Measurements from ENCODE around the gene IDI1. TPM values are rescaled to one million over a fixed set of nuclear protein-coding genes. Genes with fewer than 3 reads are reported as not detected.

The IDI1 gene
- 10 to 100 TPM; 64.7 to 65.3 TPM for total RNA-seq

DNA sequence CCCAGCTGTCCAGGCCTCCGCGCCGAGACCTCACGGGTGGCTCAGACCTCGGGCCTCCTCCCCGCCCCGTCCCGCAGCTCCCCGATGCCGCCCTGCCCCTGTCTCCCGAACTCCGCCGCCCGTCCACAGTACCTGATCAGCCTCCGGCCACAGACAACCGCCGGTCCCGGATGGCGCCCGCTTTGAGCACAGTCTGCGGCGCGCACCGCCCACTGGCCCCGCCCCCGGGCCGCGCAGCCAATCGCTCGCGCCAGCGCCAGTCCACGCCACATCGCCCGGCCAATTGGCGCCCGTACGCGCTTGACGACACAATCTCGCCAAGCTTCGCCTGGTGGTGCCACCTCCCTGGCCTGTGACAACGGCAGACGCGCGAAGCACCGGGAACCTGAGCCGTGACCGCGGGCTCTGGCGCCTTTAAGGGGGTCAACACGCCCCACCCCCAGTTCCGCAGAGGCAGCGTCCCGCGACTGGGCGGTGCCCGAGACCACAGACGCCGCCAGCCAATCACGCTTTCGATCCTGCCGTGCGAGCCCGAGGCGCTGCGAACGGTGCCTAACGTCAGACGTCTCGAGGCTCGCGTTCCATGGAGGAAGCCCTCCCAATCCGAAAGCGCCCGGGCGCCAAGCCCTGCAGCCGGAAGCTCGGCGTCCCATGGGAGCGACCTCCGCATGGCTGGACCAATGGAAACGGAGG, at the start of gene IDI1:
TSS of gene IDI1 (minus strand) at position 388 of the 693 bp plus-strand sequence. CDS start at position 272, 116 bp downstream.
- H3K9me3 Mint-ChIP-seq (ENCODE audit: insufficient read depth), result no peaks in the 10 kb centered on the region
- ATAC-seq (peak; percentile 86), DNase-seq (peak; percentile 98)
- peak within 1 kb of the TSS; percentile 94 for H3K4me3 Mint-ChIP-seq
- no peaks in the 10 kb centered on the region for H3K27me3 Mint-ChIP-seq (ENCODE audit: low read depth)
- ChIA-PET POLR2A (interaction anchor here (0.7 to 2.2 kb wide), 11 partner anchors 9 to 221 kb away, joined by 3 to 15 read pairs (median 4); partner anchors contain the start of genes GTPBP4 and LARP4B), CTCF (interaction anchor here (1.0 to 1.8 kb wide), 3 partner anchors 9 to 13 kb away, joined by 3 to 6 read pairs (median 3); no protein-coding TSS in a partner anchor)
- H3K36me3 Mint-ChIP-seq (ENCODE audit: low read depth), result peaks cover 64% of the 10 kb centered on the region
- H3K4me1 Mint-ChIP-seq (ENCODE audit: low read depth), result peaks cover 66% of the 10 kb centered on the region
- peak within 1 kb of the TSS; percentile 99 for H3K27ac Mint-ChIP-seq

- CTCF ChIA-PET, result no interaction called here
- Mint-ChIP-seq H3K36me3 (ENCODE audit: low read depth) (peaks cover 28% of the 10 kb centered on the region), H3K27me3 (ENCODE audit: low read depth) (no peaks in the 10 kb centered on the region)
Observed at GRCh38 chr10:1097436-1097835, 48.5 kb upstream of the IDI1 start.

DNA sequence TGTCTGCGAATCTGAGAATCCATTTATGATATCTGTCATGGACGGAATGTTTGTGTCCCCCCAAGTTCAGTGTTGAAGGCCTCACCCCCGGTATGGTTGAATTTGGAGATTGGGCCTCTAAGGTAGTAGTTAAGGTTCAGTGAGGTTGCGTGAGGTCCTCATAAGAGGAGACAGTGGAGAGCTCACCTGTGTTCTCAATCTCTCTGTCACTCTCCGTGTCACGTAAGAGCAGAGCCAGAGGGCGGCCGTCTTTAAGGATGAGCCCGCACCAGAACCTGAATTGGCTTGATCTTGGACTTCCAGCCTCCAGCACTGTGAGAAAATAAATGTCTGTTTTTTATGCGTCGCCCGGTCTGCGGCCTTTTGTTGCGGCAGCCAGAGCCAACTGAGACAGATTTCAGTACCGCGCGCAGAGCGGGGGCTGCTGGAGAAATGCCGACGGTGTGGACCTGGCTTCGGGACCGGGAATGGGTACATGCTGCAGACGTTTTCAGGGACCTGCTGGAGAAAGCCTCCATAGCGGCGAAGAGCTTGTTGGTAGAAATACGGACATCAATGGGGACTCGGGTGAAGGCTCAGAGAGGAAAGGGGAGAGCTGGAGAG, 47.5 kb upstream of the IDI1 start:
- POLR2A ChIA-PET, result no interaction called here
- H3K27ac Mint-ChIP-seq, result no peak overlapping the region
- peaks cover 4% of the 10 kb centered on the region for H3K4me1 Mint-ChIP-seq (ENCODE audit: low read depth)
- DNase-seq (no peak), ATAC-seq (no peak)
- H3K4me3 Mint-ChIP-seq, result no peak overlapping the region
- H3K36me3 Mint-ChIP-seq (ENCODE audit: low read depth), result peaks cover 24% of the 10 kb centered on the region
- H3K9me3 Mint-ChIP-seq (ENCODE audit: insufficient read depth), result no peaks in the 10 kb centered on the region
- CTCF ChIA-PET, result no interaction called here
- no peaks in the 10 kb centered on the region for H3K27me3 Mint-ChIP-seq (ENCODE audit: low read depth)

More at GRCh38 chr10:1097436-1097835, 48.5 kb upstream of the IDI1 start:
- H3K4me3 Mint-ChIP-seq, result no peak overlapping the region
- no peak for ATAC-seq
- H3K9me3 Mint-ChIP-seq (ENCODE audit: insufficient read depth), result no peaks in the 10 kb centered on the region
- peaks cover 4% of the 10 kb centered on the region for H3K4me1 Mint-ChIP-seq (ENCODE audit: low read depth)
- no peak for DNase-seq
- H3K27ac Mint-ChIP-seq, result no peak overlapping the region
- POLR2A ChIA-PET, result no interaction called here

DNA sequence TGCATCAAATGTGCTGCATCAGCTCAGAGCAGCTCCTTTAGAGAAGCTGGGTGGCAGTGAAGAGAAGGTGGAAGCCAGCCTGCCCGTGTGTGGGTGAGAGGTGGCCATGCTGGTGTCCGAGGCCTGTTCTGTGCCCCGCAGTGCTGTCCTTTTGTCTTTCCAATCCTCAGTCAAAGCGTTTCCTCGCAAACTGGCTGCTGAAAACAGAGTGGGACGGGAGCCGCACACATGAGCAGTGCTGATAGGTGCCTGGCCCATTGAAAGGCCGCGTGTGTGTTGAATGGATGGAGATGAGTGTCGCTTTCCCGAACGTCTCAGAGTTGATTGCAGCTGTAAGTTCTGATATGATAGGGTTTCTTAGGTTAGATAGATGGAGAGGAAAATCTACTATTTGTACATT, 46.6 kb upstream of the IDI1 start:
- Mint-ChIP-seq H3K36me3 (ENCODE audit: low read depth) (peaks cover 24% of the 10 kb centered on the region), H3K27ac (no peak overlapping the region), H3K27me3 (ENCODE audit: low read depth) (no peaks in the 10 kb centered on the region), H3K9me3 (ENCODE audit: insufficient read depth) (no peaks in the 10 kb centered on the region), H3K4me3 (no peak overlapping the region), H3K4me1 (ENCODE audit: low read depth) (peaks cover 4% of the 10 kb centered on the region)
- DNase-seq (no peak), ATAC-seq (no peak)
- CTCF ChIA-PET, result no interaction called here
- POLR2A ChIA-PET, result no interaction called here

DNA sequence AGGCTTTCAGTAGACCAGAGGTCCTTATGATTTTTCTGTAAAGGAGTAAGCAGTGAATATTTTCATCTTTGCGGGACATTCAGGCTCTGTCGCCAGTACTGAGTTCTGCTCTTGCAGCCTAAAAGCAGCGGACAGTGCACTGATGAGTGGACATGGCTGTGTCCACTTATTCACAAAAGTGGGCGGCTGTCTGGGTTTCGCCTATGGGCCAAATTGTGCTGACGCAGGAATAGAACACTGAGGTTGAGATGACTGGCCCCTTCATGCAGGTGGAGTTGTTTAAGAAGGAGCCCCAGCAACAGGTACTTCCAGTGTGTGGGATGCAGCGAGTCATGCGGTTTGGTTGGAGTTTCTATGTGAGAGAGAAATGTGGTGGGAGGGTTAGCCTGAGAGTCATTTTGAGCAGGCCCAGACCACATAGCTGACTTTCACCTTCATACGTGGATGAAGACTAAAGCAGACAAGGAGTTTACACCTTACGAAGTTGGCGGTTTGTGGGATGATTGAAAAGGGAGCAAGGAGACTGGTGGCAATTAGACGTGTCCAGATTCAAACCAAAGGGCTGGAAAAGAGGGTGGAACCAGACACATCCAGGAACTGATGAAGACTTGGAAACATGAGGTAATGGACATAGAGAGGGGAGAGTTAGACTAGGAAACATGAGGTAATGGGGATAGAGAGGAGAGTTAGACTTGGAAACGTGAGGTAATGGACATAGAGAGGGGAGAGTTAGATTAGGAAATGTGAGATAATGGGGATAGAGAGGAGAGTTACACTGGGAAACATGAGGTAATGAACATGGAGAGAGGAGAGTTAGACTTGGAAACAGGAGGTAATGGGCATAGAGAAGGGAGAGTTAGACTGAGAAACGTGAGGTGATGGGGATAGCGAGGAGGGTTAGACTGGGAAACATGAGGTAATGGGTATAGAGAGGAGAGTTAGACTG, 45.5 kb upstream of the IDI1 start:
- Mint-ChIP-seq H3K27me3 (ENCODE audit: low read depth) (no peaks in the 10 kb centered on the region), H3K4me3 (no peak overlapping the region), H3K27ac (no peak overlapping the region), H3K9me3 (ENCODE audit: insufficient read depth) (no peaks in the 10 kb centered on the region), H3K36me3 (ENCODE audit: low read depth) (peaks cover 27% of the 10 kb centered on the region), H3K4me1 (ENCODE audit: low read depth) (no peaks in the 10 kb centered on the region)
- POLR2A ChIA-PET, result no interaction called here
- CTCF ChIA-PET, result no interaction called here
- ATAC-seq (no peak), DNase-seq (no peak)

DNA sequence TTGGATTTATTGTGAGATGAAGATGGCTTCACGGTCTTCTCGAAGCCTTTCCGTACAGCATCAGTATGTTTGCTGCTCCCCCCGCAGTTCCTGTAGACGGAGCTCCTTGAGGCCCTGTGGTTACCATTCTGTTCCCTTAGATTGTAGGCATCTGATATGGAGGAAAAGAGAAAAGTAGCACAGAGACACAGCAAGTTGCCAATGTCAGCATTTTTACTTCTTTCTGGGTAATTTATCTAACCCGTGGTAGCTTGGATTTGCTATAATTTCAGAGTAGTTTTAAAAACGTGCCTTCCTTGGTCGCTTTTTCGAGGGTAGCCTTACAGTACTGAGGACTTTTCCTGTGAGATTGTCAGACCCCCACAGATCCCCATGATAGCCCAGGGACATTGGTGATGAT, 44.8 kb upstream of the IDI1 start:
- no peak for DNase-seq
- peaks cover 27% of the 10 kb centered on the region for H3K36me3 Mint-ChIP-seq (ENCODE audit: low read depth)
- no peak overlapping the region for H3K27ac Mint-ChIP-seq
- no peak for ATAC-seq
- H3K27me3 Mint-ChIP-seq (ENCODE audit: low read depth), result no peaks in the 10 kb centered on the region
- no peak overlapping the region for H3K4me3 Mint-ChIP-seq
- ChIA-PET POLR2A (no interaction called here), CTCF (no interaction called here)
- no peaks in the 10 kb centered on the region for H3K9me3 Mint-ChIP-seq (ENCODE audit: insufficient read depth)
- no peaks in the 10 kb centered on the region for H3K4me1 Mint-ChIP-seq (ENCODE audit: low read depth)

- Mint-ChIP-seq H3K27ac (no peak overlapping the region), H3K36me3 (ENCODE audit: low read depth) (peaks cover 46% of the 10 kb centered on the region), H3K4me3 (no peak overlapping the region), H3K4me1 (ENCODE audit: low read depth) (peaks cover 9% of the 10 kb centered on the region), H3K27me3 (ENCODE audit: low read depth) (no peaks in the 10 kb centered on the region), H3K9me3 (ENCODE audit: insufficient read depth) (no peaks in the 10 kb centered on the region)
- ChIA-PET CTCF (interaction anchor here (0.9 kb wide), 1 partner anchor 19 kb away, joined by 3 read pairs; no protein-coding TSS in a partner anchor), POLR2A (no interaction called here)
- ATAC-seq, result no peak
- DNase-seq, result no peak
Observed at GRCh38 chr10:1090696-1091095, 41.8 kb upstream of the IDI1 start.

- ATAC-seq, result no peak
- CTCF ChIA-PET, result no interaction called here
- H3K27me3 Mint-ChIP-seq (ENCODE audit: low read depth), result no peaks in the 10 kb centered on the region
- peaks cover 9% of the 10 kb centered on the region for H3K4me1 Mint-ChIP-seq (ENCODE audit: low read depth)
- H3K4me3 Mint-ChIP-seq, result no peak overlapping the region
- peaks cover 55% of the 10 kb centered on the region for H3K36me3 Mint-ChIP-seq (ENCODE audit: low read depth)
- POLR2A ChIA-PET, result no interaction called here
- no peaks in the 10 kb centered on the region for H3K9me3 Mint-ChIP-seq (ENCODE audit: insufficient read depth)
- H3K27ac Mint-ChIP-seq, result no peak overlapping the region
- DNase-seq, result no peak
Observed at GRCh38 chr10:1089017-1089689, 40.2 kb upstream of the IDI1 start.

DNA sequence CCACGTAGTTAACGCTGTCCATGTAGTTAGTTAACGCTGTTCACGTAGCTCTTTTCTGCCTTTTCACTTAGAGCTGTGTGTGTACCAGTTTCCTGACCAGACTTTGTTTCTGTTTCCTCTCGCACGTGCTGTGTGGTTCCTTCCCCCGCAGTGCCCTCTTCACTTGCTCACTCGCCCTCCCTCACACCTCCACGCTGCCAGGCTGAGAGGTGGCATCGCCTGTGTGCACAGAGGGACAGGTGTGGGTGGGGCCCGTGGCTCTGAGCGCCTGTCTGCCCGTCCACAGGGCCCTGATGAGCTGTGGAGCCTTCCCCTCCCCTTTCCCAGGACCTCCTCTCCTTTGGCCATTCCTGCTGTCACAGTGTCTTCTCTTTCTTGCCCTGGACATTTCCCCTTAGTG, 37.9 kb upstream of the IDI1 start:
- POLR2A ChIA-PET, result interaction anchor here (1.0 kb wide), 1 partner anchor 262 kb away, joined by 3 read pairs; no protein-coding TSS in a partner anchor
- no peak for ATAC-seq
- Mint-ChIP-seq H3K9me3 (ENCODE audit: insufficient read depth) (no peaks in the 10 kb centered on the region), H3K4me3 (no peak overlapping the region), H3K27ac (peak overlapping the region; percentile 27), H3K27me3 (ENCODE audit: low read depth) (no peaks in the 10 kb centered on the region), H3K36me3 (ENCODE audit: low read depth) (peaks cover 68% of the 10 kb centered on the region), H3K4me1 (ENCODE audit: low read depth) (peaks cover 9% of the 10 kb centered on the region)
- CTCF ChIA-PET, result no interaction called here
- no peak for DNase-seq

GRCh38 chr10:1085258-1085657, 36.3 kb upstream of the IDI1 start:
- ChIA-PET CTCF (interaction anchor here (0.6 kb wide), 2 partner anchors 11 to 25 kb away, joined by 3 read pairs; no protein-coding TSS in a partner anchor), POLR2A (no interaction called here)
- H3K9me3 Mint-ChIP-seq (ENCODE audit: insufficient read depth), result no peaks in the 10 kb centered on the region
- ATAC-seq (no peak), DNase-seq (no peak)
- no peaks in the 10 kb centered on the region for H3K27me3 Mint-ChIP-seq (ENCODE audit: low read depth)
- no peak overlapping the region for H3K27ac Mint-ChIP-seq
- H3K4me1 Mint-ChIP-seq (ENCODE audit: low read depth), result peaks cover 9% of the 10 kb centered on the region
- H3K4me3 Mint-ChIP-seq, result no peak overlapping the region
- peaks cover 63% of the 10 kb centered on the region for H3K36me3 Mint-ChIP-seq (ENCODE audit: low read depth)
